Measurements from ENCODE around the gene AGBL5. TPM values are rescaled to one million over a fixed set of nuclear protein-coding genes. Genes with fewer than 3 reads are reported as not detected.

AGBL5 gene
- total and polyA plus RNA-seq, 9 of the 15 experiments (the other 6 are each of a cell fraction or from before 2014, with no cell fraction given), result 3.3 to 52.7 (median 26.2) TPM

DNA sequence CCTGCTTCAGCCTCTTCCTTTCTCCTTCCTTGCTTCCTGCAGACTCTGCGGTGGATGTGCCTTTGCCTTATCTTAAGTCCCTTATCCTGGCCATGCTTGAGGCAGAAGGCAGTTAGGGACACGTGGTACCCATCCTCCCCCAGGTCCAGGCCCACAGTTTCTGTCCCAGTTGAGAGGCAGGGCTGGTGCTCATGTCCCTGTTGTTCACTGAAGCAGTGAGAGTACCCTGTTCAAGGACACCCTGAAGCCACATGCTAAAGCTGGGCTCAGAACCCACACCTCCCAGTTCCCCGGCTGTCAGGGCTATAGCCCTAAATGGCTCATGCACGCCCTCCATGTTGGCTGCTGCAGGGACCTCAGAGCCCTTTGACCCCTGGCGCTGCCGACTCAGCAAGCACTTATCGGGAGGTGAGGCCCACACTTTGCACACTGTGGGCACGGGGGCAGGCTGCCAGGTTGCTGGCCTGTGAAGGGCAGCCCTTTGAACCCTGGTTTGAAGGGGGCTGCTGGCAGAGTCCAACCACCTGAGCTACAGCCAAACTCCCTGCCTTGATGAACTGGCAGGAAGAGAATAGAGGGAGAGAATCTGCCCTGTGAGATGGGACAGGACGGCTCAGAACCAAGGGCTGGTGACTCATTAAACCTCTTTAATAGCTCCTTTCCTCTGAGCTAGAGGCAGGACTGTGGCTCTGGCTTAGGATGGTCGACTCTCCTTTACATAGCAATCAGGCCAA lies 41.4 kb downstream of the AGBL5 start (continued):
- TF ChIP-seq, protein P1, sequence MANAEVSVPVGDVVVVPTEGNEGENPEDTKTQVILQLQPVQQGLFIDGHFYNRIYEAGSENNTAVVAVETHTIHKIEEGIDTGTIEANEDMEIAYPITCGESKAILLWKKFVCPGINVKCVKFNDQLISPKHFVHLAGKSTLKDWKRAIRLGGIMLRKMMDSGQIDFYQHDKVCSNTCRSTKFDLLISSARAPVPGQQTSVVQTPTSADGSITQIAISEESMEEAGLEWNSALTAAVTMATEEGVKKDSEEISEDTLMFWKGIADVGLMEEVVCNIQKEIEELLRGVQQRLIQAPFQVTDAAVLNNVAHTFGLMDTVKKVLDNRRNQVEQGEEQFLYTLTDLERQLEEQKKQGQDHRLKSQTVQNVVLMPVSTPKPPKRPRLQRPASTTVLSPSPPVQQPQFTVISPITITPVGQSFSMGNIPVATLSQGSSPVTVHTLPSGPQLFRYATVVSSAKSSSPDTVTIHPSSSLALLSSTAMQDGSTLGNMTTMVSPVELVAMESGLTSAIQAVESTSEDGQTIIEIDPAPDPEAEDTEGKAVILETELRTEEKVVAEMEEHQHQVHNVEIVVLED (CRISPR knock-in tag; IDR thresholded peaks at IDR 0.05), result peak; percentile 34; the same call in 1 of the 2 replicates
- TF ChIP-seq ZFP1 (CRISPR knock-in tag; IDR thresholded peaks at IDR 0.05), result 0 out of 2 replicates have a peak, but pooled peaks have one; percentile 1
- TF ChIP-seq CBX8 (IDR thresholded peaks at IDR 0.05; ENCODE audit: borderline replicate concordance, extremely low read depth, low read depth, low read length, poor library complexity, severe bottlenecking), result no peak
- TF ChIP-seq RCOR1 (IDR thresholded peaks at IDR 0.05; ENCODE audit: borderline replicate concordance in 1 of 2, low read depth in 2 of 2, low read length in 2 of 2), result peak; percentile 68 to 97; a peak in 3 of 4 replicates
- TF ChIP-seq ZNF444 (CRISPR knock-in tag; IDR thresholded peaks at IDR 0.05), result peak; percentile 61; the same call in 1 of the 2 replicates
- TF ChIP-seq, protein P2, sequence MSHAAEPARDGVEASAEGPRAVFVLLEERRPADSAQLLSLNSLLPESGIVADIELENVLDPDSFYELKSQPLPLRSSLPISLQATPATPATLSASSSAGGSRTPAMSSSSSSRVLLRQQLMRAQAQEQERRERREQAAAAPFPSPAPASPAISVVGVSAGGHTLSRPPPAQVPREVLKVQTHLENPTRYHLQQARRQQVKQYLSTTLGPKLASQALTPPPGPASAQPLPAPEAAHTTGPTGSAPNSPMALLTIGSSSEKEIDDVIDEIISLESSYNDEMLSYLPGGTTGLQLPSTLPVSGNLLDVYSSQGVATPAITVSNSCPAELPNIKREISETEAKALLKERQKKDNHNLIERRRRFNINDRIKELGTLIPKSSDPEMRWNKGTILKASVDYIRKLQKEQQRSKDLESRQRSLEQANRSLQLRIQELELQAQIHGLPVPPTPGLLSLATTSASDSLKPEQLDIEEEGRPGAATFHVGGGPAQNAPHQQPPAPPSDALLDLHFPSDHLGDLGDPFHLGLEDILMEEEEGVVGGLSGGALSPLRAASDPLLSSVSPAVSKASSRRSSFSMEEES (CRISPR knock-in tag; IDR thresholded peaks at IDR 0.05), result 0 out of 2 replicates have a peak, but pooled peaks have one; percentile 18
- TF ChIP-seq HSF4 (CRISPR knock-in tag; IDR thresholded peaks at IDR 0.05; ENCODE audit: borderline replicate concordance), result peak; percentile 54; the same call in 1 of the 2 replicates
- peak; percentile 90 for TF ChIP-seq ZNF766 (CRISPR knock-in tag; conservative IDR thresholded peaks at IDR 0.05)
- TF ChIP-seq DPF2 (IDR thresholded peaks at IDR 0.05), result peak; percentile 84
- TF ChIP-seq ZNF324 (CRISPR knock-in tag; IDR thresholded peaks at IDR 0.05), result peak; percentile 23; the same call in 1 of the 2 replicates
- TF ChIP-seq SIN3A (IDR thresholded peaks at IDR 0.05; ENCODE audit: borderline replicate concordance in 2 of 2, control insufficient read depth in 1 of 2, low read depth in 2 of 2, low read length in 2 of 2), result no peak
- TF ChIP-seq YBX1 (IDR thresholded peaks at IDR 0.05), result no peak
- TF ChIP-seq, protein P3, sequence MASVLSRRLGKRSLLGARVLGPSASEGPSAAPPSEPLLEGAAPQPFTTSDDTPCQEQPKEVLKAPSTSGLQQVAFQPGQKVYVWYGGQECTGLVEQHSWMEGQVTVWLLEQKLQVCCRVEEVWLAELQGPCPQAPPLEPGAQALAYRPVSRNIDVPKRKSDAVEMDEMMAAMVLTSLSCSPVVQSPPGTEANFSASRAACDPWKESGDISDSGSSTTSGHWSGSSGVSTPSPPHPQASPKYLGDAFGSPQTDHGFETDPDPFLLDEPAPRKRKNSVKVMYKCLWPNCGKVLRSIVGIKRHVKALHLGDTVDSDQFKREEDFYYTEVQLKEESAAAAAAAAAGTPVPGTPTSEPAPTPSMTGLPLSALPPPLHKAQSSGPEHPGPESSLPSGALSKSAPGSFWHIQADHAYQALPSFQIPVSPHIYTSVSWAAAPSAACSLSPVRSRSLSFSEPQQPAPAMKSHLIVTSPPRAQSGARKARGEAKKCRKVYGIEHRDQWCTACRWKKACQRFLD (CRISPR knock-in tag; IDR thresholded peaks at IDR 0.05), result peak; percentile 91
- TF ChIP-seq, protein P4, sequence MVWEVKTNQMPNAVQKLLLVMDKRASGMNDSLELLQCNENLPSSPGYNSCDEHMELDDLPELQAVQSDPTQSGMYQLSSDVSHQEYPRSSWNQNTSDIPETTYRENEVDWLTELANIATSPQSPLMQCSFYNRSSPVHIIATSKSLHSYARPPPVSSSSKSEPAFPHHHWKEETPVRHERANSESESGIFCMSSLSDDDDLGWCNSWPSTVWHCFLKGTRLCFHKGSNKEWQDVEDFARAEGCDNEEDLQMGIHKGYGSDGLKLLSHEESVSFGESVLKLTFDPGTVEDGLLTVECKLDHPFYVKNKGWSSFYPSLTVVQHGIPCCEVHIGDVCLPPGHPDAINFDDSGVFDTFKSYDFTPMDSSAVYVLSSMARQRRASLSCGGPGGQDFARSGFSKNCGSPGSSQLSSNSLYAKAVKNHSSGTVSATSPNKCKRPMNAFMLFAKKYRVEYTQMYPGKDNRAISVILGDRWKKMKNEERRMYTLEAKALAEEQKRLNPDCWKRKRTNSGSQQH (CRISPR knock-in tag; IDR thresholded peaks at IDR 0.05), result peak; percentile 65; the same call in 1 of the 2 replicates
- TF ChIP-seq TAL1 (IDR thresholded peaks at IDR 0.05), result peak; percentile 58
- no peak for TF ChIP-seq NR3C1 (CRISPR knock-in tag; IDR thresholded peaks at IDR 0.05)
- TF ChIP-seq ESRRB (CRISPR knock-in tag; IDR thresholded peaks at IDR 0.05; ENCODE audit: borderline replicate concordance), result no peak
- TF ChIP-seq, protein P5, sequence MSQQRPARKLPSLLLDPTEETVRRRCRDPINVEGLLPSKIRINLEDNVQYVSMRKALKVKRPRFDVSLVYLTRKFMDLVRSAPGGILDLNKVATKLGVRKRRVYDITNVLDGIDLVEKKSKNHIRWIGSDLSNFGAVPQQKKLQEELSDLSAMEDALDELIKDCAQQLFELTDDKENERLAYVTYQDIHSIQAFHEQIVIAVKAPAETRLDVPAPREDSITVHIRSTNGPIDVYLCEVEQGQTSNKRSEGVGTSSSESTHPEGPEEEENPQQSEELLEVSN (IDR thresholded peaks at IDR 0.05; ENCODE audit: borderline replicate concordance in 1 of 2, extremely low read depth in 1 of 2, insufficient read depth in 1 of 2, insufficient read length in 1 of 2, low read depth in 1 of 2, low read length in 1 of 2, poor library complexity in 1 of 2, severe bottlenecking in 1 of 2), result peak; percentile 65 to 67
- TF ChIP-seq OTX1 (CRISPR knock-in tag; IDR thresholded peaks at IDR 0.05), result peak; percentile 67; the same call in 1 of the 2 replicates
